Fibroblast of gingiva (primary cell): ENCODE measurements around the gene SMOC2.
"Not testable (repeated sequence)": the region's sequence is repeated elsewhere in the genome, so short reads cannot be mapped to it uniquely, and the experiment has no call there.

ENCODE experiments used
- DNase-seq: peaks from one replicate; pipeline ENCODE4 v3.0.0-alpha.2; 2011; ENCODE audit warnings: low read depth

The SMOC2 gene

DNA sequence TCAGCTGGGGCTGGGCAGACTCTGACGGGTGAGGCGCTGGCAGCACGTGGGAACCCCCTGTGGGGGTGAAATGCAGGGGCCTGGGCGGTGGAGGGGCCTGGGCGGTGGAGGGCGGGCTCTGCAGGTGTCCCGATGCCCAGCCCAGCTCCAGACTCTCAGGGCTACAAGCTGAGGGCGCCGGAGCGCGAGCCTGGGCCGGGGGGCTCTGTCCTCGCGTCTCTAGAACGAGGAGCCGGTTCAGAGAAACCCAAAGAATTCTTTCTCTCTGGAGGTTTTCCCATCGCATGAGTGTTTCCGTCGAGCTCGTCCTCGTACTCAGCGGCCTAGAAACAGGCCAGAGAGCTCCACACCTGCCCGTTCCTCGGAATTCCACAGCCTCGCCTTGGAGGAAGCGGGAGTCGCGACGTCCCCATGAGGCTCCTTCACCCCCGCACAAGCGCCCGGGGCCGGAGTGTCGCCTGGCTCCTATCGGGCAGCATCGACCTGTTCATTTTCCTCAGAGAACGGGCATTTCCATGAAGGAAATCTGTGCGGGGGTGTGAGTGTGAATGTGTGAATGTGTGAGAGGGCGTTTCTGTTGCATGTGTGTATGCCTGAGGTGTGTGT is 76.9 kb downstream of the SMOC2 start:
- DNase-seq, result no peak

GRCh38 chr6:168518348-168518745 is 77.4 kb downstream of the SMOC2 start:
- no peak for DNase-seq

DNA sequence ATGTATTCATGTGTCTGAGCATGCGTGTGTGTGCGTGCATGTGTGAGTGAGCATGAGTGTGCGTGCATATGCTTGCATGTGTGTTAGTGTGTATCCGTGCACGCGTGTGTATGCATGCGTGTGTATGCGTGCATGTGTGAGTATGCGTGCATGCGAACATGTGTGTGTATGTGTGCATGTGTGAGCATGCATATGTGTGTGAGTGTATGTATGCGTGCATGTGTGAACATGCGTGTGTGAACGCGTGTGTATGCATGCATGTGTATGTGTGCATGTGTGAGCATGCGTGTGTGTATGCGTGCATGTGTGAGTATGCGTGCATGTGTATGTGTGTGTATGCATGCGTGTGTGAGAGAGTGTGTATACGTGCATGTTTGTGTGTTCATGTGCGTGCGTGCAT is 77.9 kb downstream of the SMOC2 start:
- DNase-seq, result no peak

GRCh38 chr6:168520233-168520632 is 79.2 kb downstream of the SMOC2 start:
- DNase-seq, result no peak

GRCh38 chr6:168524571-168525001 is 83.6 kb downstream of the SMOC2 start:
- DNase-seq, result no peak

GRCh38 chr6:168525114-168525513 is 84.1 kb downstream of the SMOC2 start:
- DNase-seq, result no peak

DNA sequence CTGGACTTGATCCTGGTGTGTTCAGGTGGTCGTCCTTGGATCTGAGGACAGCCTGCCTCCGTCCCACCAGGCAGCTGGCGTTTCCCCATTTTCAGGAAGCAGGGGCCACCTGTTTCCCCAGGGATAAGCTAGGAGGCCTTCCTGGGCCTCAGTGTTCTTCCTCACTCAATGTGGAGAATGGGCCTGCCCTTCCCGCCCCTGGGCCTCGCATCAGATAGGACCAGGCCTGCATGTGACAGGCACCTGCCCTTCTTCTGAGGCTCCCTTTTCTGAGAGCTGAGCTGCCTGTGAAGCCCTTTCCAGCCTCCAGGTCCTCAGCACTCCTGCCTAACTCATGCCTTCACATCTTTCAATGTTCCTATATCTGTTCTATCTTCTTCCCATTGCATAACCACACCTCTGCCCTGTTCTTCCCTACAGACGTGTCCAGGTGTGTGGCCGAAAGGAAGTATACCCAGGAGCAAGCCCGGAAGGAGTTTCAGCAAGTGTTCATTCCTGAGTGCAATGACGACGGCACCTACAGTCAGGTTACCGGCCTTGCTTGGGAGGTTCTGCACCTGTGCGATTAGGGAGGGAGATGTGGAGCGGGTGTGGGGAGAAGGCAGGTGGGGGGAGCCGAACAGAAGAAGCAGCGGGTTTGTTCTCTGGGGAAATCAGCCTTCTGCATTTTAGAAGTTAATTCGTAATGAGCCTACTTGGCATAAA is 85.1 kb downstream of the SMOC2 start:
- no peak for DNase-seq

- no peak for DNase-seq
Observed at GRCh38 chr6:168526841-168527281, 85.9 kb downstream of the SMOC2 start.

GRCh38 chr6:168527451-168528210 is 86.6 kb downstream of the SMOC2 start:
- DNase-seq, result no peak

GRCh38 chr6:168528474-168529095 is 87.6 kb downstream of the SMOC2 start:
- no peak for DNase-seq

DNA sequence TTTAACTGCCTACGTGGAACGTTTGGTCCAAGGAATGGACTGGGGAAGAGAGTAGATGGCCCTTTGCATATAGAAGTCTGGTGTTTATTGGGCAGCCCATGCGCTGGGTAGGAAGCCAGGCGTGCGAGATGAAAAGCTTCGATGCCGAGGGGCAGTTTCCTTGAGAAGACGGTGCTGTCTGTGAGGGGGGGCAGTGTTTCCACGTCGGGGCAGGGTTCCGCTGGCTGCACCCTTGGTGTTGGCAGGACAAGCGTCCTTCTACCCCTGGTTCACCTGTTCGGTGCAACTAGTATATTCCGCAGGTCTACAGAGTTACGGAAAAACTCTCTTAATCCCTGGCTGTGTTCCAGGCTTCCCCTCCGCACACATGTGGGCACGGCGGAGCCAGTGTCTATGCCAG is 88.2 kb downstream of the SMOC2 start:
- no peak for DNase-seq

GRCh38 chr6:168530653-168531071 is 89.7 kb downstream of the SMOC2 start:
- DNase-seq, result no peak

GRCh38 chr6:168532070-168532469 is 91.1 kb downstream of the SMOC2 start:
- no peak for DNase-seq

- DNase-seq, result no peak
Observed at GRCh38 chr6:168533414-168533813, 92.4 kb downstream of the SMOC2 start.

DNA sequence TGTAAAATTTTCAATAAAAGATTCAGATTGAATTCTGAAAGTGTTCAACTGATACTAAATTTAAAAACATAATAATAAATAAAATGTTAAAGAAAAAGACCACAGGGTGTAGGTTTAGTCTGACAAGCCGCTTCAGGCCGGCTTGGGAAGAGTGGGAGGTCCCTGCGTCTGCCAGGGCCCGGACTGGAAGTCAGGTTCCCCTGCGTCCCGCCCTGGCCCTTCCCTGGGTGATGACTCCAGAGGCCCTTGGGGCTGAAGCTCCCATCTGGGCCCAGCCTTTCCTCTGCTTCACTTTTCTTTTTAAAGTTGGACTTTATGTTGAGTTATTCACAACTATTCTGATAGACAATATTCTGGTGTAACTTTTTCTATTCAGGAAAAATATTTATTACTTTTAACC is 93.3 kb downstream of the SMOC2 start:
- no peak for DNase-seq

- DNase-seq, result no peak
Observed at GRCh38 chr6:168535711-168536110, 94.7 kb downstream of the SMOC2 start.

DNA sequence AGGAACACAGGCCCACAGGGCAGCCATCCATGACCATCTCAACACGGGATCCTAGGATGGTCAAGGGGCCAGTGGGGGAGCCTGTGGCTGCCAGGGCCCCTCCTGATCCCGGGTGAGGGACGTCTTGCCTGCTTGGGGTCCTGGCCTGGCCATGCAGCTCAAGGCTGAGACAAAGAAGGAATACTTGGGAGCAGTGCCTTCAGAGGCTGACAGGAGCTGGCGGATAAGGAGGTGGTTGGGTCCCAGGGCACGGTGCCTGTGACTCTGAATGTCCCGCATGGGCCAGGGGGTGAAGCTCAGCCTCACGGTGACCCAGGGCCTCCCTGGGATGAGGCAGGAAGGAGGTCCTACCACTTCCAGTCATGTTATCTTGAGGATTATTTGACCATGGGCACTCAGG is 95.2 kb downstream of the SMOC2 start:
- no peak for DNase-seq

GRCh38 chr6:168536665-168537539 is 95.9 kb downstream of the SMOC2 start:
- DNase-seq, result no peak

GRCh38 chr6:168537540-168537884 is 96.5 kb downstream of the SMOC2 start:
- no peak for DNase-seq

- DNase-seq, result not testable (repeated sequence)
Observed at GRCh38 chr6:168538188-168538891, 97.4 kb downstream of the SMOC2 start.
